ENCODE data around the gene SRSF3. TPM values are rescaled to one million over a fixed set of nuclear protein-coding genes. Genes with fewer than 3 reads are reported as not detected.
"Not testable (repeated sequence)": the region's sequence is repeated elsewhere in the genome, so short reads cannot be mapped to it uniquely, and the experiment has no call there.

Gene SRSF3
- total RNA-seq, 3 donors from 2014 or later: 163 to 425 (median 276) TPM

DNA sequence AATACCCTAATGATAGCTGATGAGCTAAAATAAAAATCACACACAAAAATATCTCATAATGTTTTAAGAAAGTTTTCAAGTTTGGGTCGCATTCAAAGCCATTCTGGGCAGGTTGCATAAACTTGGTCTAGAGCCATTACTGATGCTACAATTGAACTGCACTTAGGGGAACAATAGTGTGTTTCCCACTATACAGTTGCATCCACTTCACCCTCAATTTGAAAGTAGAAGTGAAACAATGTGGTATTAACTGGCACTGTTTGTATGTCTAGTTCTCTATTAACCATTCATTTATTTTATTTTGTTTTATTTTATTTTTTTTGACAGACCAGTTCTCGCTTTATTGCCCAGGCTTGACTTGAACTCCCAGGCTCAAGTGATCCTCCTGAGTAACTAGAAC lies 23.9 kb upstream of the SRSF3 start:
- no peaks in the 10 kb centered on the region for H3K9me3 ChIP-seq
- intact Hi-C loops (cut with DNase I; ENCODE audit: low total_unique reads): no loop called here

DNA sequence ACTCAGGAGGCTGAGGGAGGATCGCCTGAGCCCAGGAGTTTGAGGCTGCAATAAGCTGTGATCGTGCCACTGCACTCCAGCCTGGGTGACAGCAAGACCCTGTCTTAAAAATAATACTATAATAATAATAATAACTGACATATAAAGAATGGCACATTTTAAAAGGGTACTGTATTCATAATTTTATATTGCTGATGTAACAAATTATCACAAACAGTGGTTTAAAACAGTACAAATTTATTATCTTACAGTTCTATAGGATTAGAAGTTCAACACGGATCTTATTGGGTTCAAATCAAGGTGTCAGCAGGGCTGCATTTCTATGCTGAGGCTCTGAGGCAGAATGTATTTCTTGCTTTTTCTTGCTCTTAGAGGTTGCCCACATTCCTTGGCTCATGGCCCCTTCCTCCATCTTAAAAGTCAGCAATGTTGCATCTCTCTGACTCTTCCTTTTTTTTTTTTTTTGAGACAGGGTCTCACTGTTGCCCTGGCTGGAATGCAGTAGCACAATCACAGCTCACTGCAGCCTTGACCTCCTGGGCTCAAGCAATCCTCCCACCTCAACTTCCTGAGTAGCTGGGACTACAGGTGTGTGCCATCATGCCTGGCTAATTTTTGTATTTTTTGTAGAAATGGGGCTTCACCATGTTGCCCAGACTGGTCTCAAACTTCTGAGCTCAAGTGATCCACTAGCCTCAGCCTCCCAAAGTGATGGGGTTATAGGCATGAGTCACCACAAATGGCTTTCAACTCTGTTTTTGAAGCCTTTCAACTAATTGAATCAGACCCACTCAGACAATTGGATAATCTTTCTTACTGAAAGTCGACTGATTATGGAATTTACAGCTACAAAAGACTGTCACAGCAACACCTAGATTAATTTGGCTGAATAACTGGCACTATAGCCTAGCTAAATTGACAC lies 22.8 kb upstream of the SRSF3 start:
- H3K36me3 ChIP-seq: no peaks in the 10 kb centered on the region
- H3K4me1 ChIP-seq: peaks cover 0 to under 1% of the 10 kb centered on the region in 2 donors
- TF ChIP-seq POLR2A (IDR thresholded peaks at IDR 0.05): no peak
- TF ChIP-seq CTCF (IDR thresholded peaks at IDR 0.05): no peak
- no peak for TF ChIP-seq POLR2AphosphoS5 (IDR thresholded peaks at IDR 0.05)
- no peak overlapping the region for H3K27ac ChIP-seq
- H3K27me3 ChIP-seq: no peaks in the 10 kb centered on the region
- H3K9me3 ChIP-seq: no peaks in the 10 kb centered on the region
- intact Hi-C loops (cut with DNase I; ENCODE audit: low total_unique reads): no loop called here
- no peak overlapping the region for H3K4me3 ChIP-seq
- DNase-seq (ENCODE audit: low spot score in 2 of 2): no peak

More for the DNA sequence above, 23.9 kb upstream of the SRSF3 start:
- no peak for DNase-seq (ENCODE audit: low spot score in 2 of 2)
- no peaks in the 10 kb centered on the region for H3K4me1 ChIP-seq
- TF ChIP-seq CTCF (IDR thresholded peaks at IDR 0.05) (no peak), POLR2A (IDR thresholded peaks at IDR 0.05) (no peak), POLR2AphosphoS5 (IDR thresholded peaks at IDR 0.05) (no peak)
- no peak overlapping the region for H3K4me3 ChIP-seq
- H3K27me3 ChIP-seq: no peaks in the 10 kb centered on the region
- no peak overlapping the region for H3K27ac ChIP-seq
- H3K36me3 ChIP-seq: no peaks in the 10 kb centered on the region

GRCh38 chr6:36572353-36573311 lies 21.5 kb upstream of the SRSF3 start:
- intact Hi-C loops (cut with DNase I; ENCODE audit: low total_unique reads); H3K27ac ChIP-seq; DNase-seq (ENCODE audit: low spot score in 2 of 2); H3K27me3 ChIP-seq; H3K36me3 ChIP-seq; H3K4me3 ChIP-seq; H3K9me3 ChIP-seq: not testable (repeated sequence)
- peaks cover 0 to 11% of the 10 kb centered on the region in 2 donors for H3K4me1 ChIP-seq

DNA sequence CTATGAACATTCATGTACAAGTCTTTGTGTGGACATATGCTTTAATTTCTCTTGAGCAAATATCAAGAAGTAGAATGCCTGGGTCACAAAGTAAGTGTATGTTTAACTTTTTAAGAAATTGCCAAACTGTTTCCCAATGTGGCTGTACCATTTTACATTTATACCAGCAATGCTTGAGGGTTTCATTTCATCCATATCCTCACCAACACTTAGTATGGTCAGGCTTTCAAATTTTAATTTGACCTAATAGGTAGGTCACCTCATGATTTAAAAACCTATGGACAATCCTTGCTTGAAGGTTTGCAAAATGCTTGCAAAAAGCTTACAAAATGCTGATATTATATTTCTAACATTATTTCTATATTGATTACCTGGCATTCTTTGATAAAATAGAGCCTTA lies 19.5 kb upstream of the SRSF3 start:
- Histone ChIP-seq H3K4me1 (peaks cover 0 to 17% of the 10 kb centered on the region in 2 donors), H3K9me3 (no peaks in the 10 kb centered on the region), H3K4me3 (no peak overlapping the region), H3K36me3 (no peaks in the 10 kb centered on the region), H3K27me3 (no peaks in the 10 kb centered on the region), H3K27ac (no peak overlapping the region)
- DNase-seq (ENCODE audit: low spot score in 2 of 2): no peak
- TF ChIP-seq CTCF (IDR thresholded peaks at IDR 0.05): no peak
- TF ChIP-seq POLR2AphosphoS5 (IDR thresholded peaks at IDR 0.05): no peak
- no peak for TF ChIP-seq POLR2A (IDR thresholded peaks at IDR 0.05)
- intact Hi-C loops (cut with DNase I; ENCODE audit: low total_unique reads): no loop called here

DNA sequence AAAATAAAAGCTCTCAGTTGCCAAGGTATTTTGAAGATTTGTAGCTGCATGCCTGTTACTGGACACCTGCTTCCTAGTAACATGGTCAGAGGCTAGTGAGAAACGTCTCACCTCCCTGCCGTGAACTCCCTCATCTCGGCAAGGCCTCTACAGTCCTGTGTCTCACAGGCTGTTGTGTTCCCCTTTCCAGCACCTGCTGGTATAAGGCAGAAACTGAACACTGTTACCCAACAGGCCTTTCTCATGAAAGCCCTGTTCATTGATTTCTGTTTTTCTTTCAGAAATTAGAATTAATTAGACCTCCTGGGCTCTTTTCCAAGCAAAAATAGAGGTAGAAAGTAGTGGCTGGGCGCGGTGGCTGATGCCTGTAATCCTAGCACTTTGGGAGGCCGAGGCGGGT lies 17.6 kb upstream of the SRSF3 start:
- Histone ChIP-seq H3K4me1 (peaks cover 0 to 22% of the 10 kb centered on the region in 2 donors), H3K9me3 (no peaks in the 10 kb centered on the region), H3K27ac (peak overlapping the region; percentile 72 to 95), H3K27me3 (no peaks in the 10 kb centered on the region), H3K36me3 (no peaks in the 10 kb centered on the region), H3K4me3 (no peak overlapping the region)
- DNase-seq (ENCODE audit: low spot score in 2 of 2): no peak
- TF ChIP-seq POLR2A (IDR thresholded peaks at IDR 0.05) (no peak), POLR2AphosphoS5 (IDR thresholded peaks at IDR 0.05) (no peak)
- intact Hi-C loops (cut with DNase I; ENCODE audit: low total_unique reads): no loop called here

Measured in breast epithelium (tissue), 4 donors.